ENCODE measurements around the gene RPS27A.

GRCh38 chr2:55232084-55232862, at the start of gene RPS27A, which contains the start of gene CLHC1:
- peak in 4 of 6 experiments; percentile 6 to 20 (median 15) for TF ChIP-seq CTCF (IDR thresholded peaks at IDR 0.05)
- peak; percentile 80 to 92 for TF ChIP-seq POLR2AphosphoS5 (IDR thresholded peaks at IDR 0.05)
- TF ChIP-seq POLR2A (IDR thresholded peaks at IDR 0.05): peak in 3 of 4 donors; percentile 86 to 87 (median 87)
